ENCODE measurements around the gene TEX48. TPM values are rescaled to one million over a fixed set of nuclear protein-coding genes. Genes with fewer than 3 reads are reported as not detected.

The TEX48 gene
- total and polyA plus RNA-seq, 10 of the 15 experiments (the other 5 are each of a cell fraction or from before 2014, with no cell fraction given), result not detected

- ChIA-PET RAD21 (ENCODE audit: unreplicated experiment) (interaction anchor here (0.6 to 5.6 kb wide), 48 partner anchors 8 to 361 kb away, joined by 3 to 187 read pairs (median 6); partner anchors contain the start of genes ATP6V1G1, TEX48, TMEM268 and WHRN), POLR2A (interaction anchor here (0.7 to 1.9 kb wide), 15 partner anchors 13 to 263 kb away, joined by 3 to 9 read pairs (median 4); partner anchors contain the start of gene ATP6V1G1), SMC1A (ENCODE audit: uncharacterized antibody, unreplicated experiment) (interaction anchor here (0.7 to 6.0 kb wide), 66 partner anchors 9 to 363 kb away, joined by 3 to 189 read pairs (median 4); partner anchors contain the start of genes ATP6V1G1, TMEM268 and WHRN), CTCF (interaction anchor here (0.6 to 7.3 kb wide), 74 partner anchors 8 to 970 kb away, joined by 3 to 277 read pairs (median 6); partner anchors contain the start of genes ATP6V1G1 and COL27A1)
- Histone ChIP-seq H2AFZ (ENCODE audit: control insufficient read depth, low read depth, low read length) (peak overlapping the region; percentile 23; the same call in 1 of the 2 replicates), H4K20me1 (ENCODE audit: control insufficient read depth, insufficient read depth) (no peaks in the 10 kb centered on the region), H3K9ac (ENCODE audit: control insufficient read depth, insufficient read depth, low read length) (no peak overlapping the region), H3K36me3 (ENCODE audit: control insufficient read depth in 2 of 2, insufficient read depth in 2 of 2, low read length in 1 of 2) (peaks cover 0 to 3% of the 10 kb centered on the region in 2 experiments; a peak in 2 of 4 replicates), H3K9me3 (replicated peaks; ENCODE audit: control insufficient read depth, insufficient read depth, low read length) (no peaks in the 10 kb centered on the region), H3K4me1 (ENCODE audit: control insufficient read depth, insufficient read depth, low read length) (peaks cover 7% of the 10 kb centered on the region), H3K79me2 (ENCODE audit: control insufficient read depth, insufficient read depth, low read length) (no peaks in the 10 kb centered on the region), H3K4me3 (no peak overlapping the region), H3K4me2 (ENCODE audit: control insufficient read depth, insufficient read depth) (0 out of 2 replicates have a peak overlapping the region, but pooled peaks have one; percentile 18), H3K27ac (ENCODE audit: control insufficient read depth, insufficient read depth) (0 out of 2 replicates have a peak overlapping the region, but pooled peaks have one; percentile 25), H3K27me3 (replicated peaks in 1 of 2; ENCODE audit: control insufficient read depth in 2 of 2, insufficient read depth in 2 of 2, low read length in 1 of 2) (no peaks in the 10 kb centered on the region)
- FAIRE-seq (peak; percentile 54), DNase-seq (ENCODE audit: low read depth, low spot score) (peak; percentile 43), ATAC-seq (peak; percentile 92)
- no TSS peak for BruUV-seq (replicated peaks)
- WGBS (ENCODE audit: insufficient coverage, insufficient replicate concordance, low lambda C conversion rate, missing lambda C conversion rate), result 34% methylated on average over 6 of the region's 6 CpGs
- in situ Hi-C loops (cut with MboI) (loop anchor here (5.0 kb wide), 2 partner anchors 61 to 166 kb away; no protein-coding TSS in a partner anchor), intact Hi-C loops (cut with micrococcal nuclease; ENCODE audit: unreplicated experiment) (loop anchor here (1.0 to 5.0 kb wide), 7 partner anchors 41 to 311 kb away; partner anchors contain the start of gene TMEM268)
- no peak for TF ChIP-seq GABPA (IDR thresholded peaks at IDR 0.05; ENCODE audit: low read depth)
- TF ChIP-seq CREM (IDR thresholded peaks at IDR 0.05; ENCODE audit: low read depth), result no peak
- TF ChIP-seq MXI1 (IDR thresholded peaks at IDR 0.05; ENCODE audit: low read depth, low read length), result no peak
- no peak for TF ChIP-seq ZBED1 (IDR thresholded peaks at IDR 0.05; ENCODE audit: borderline replicate concordance)
- no peak for TF ChIP-seq RUNX3 (IDR thresholded peaks at IDR 0.05; ENCODE audit: low read length)
- TF ChIP-seq SMAD5 (IDR thresholded peaks at IDR 0.05; ENCODE audit: low read depth), result no peak
- TF ChIP-seq CEBPB (IDR thresholded peaks at IDR 0.05; ENCODE audit: borderline replicate concordance in 1 of 2, low read depth in 2 of 2, low read length in 2 of 2), result no peak
- no peak for TF ChIP-seq PBX3 (IDR thresholded peaks at IDR 0.05; ENCODE audit: insufficient replicate concordance, low read depth, low read length)
- 0 out of 2 replicates have a peak, but pooled peaks have one; percentile 44 for TF ChIP-seq FOXM1 (IDR thresholded peaks at IDR 0.05; ENCODE audit: low read depth, low read length)
- TF ChIP-seq, protein P1, sequence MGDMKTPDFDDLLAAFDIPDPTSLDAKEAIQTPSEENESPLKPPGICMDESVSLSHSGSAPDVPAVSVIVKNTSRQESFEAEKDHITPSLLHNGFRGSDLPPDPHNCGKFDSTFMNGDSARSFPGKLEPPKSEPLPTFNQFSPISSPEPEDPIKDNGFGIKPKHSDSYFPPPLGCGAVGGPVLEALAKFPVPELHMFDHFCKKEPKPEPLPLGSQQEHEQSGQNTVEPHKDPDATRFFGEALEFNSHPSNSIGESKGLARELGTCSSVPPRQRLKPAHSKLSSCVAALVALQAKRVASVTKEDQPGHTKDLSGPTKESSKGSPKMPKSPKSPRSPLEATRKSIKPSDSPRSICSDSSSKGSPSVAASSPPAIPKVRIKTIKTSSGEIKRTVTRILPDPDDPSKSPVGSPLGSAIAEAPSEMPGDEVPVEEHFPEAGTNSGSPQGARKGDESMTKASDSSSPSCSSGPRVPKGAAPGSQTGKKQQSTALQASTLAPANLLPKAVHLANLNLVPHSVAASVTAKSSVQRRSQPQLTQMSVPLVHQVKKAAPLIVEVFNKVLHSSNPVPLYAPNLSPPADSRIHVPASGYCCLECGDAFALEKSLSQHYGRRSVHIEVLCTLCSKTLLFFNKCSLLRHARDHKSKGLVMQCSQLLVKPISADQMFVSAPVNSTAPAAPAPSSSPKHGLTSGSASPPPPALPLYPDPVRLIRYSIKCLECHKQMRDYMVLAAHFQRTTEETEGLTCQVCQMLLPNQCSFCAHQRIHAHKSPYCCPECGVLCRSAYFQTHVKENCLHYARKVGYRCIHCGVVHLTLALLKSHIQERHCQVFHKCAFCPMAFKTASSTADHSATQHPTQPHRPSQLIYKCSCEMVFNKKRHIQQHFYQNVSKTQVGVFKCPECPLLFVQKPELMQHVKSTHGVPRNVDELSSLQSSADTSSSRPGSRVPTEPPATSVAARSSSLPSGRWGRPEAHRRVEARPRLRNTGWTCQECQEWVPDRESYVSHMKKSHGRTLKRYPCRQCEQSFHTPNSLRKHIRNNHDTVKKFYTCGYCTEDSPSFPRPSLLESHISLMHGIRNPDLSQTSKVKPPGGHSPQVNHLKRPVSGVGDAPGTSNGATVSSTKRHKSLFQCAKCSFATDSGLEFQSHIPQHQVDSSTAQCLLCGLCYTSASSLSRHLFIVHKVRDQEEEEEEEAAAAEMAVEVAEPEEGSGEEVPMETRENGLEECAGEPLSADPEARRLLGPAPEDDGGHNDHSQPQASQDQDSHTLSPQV (IDR thresholded peaks at IDR 0.05), result peak; percentile 37; the same call in 1 of the 2 replicates
- TF ChIP-seq SP1 (IDR thresholded peaks at IDR 0.05; ENCODE audit: low read depth, low read length), result no peak
- TF ChIP-seq YY1 (IDR thresholded peaks at IDR 0.05; ENCODE audit: low read depth, low read length), result peak; percentile 78
- TF ChIP-seq BHLHE40 (IDR thresholded peaks at IDR 0.05; ENCODE audit: borderline replicate concordance in 1 of 2, low read depth in 2 of 2, low read length in 1 of 2), result 0 out of 4 replicates have a peak, but pooled peaks of 1 of the 2 experiments have one; percentile 14
- no peak for TF ChIP-seq NR2C1 (IDR thresholded peaks at IDR 0.05)
- TF ChIP-seq IKZF1 (conservative IDR thresholded peaks at IDR 0.05), result 0 out of 2 replicates have a peak, but pooled peaks have one; percentile 37
- TF ChIP-seq, protein P2, sequence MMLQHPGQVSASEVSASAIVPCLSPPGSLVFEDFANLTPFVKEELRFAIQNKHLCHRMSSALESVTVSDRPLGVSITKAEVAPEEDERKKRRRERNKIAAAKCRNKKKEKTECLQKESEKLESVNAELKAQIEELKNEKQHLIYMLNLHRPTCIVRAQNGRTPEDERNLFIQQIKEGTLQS (IDR thresholded peaks at IDR 0.05; ENCODE audit: borderline replicate concordance, extremely low read depth, low read depth, low read length), result no peak
- TF ChIP-seq SPI1 (IDR thresholded peaks at IDR 0.05; ENCODE audit: borderline replicate concordance, insufficient read depth, low read depth, low read length), result peak; percentile 68; the same call in 1 of the 2 replicates
- no peak for TF ChIP-seq ZNF24 (IDR thresholded peaks at IDR 0.05)
Observed at GRCh38 chr9:114653556-114654159, 28.3 kb downstream of the TEX48 start.
